OCI-LY1 (cell line): Measurements from ENCODE around the gene STEAP3.

Experiments
- CTCF ChIP-seq: fragments of 200-600 bp; sonication (generic), shearing (Covaris generic); IDR thresholded peaks from 2 replicates; pipeline ENCODE4 v1.5.1; 2017; ENCODE audit warnings: mild to moderate bottlenecking, antibody characterized with exemption, low read length, moderate library complexity, mixed read lengths
- EZH2 ChIP-seq: fragments of 200-600 bp; sonication (generic), shearing (Covaris generic); IDR thresholded peaks from 2 replicates; pipeline ENCODE4 v1.8.0; 2017; ENCODE audit warnings: borderline replicate concordance, mixed run types, mild to moderate bottlenecking, antibody characterized with exemption, low read length, moderate library complexity, mixed read lengths

- TF ChIP-seq CTCF (no peak), EZH2 (no peak)
These were observed 25.9 kb upstream of the STEAP3 start for GRCh38 chr2:119197529-119198239.
